Peyer's patch (tissue), 4 donors: ENCODE data around the gene OSBPL5.

Source experiments
- POLR2A ChIP-seq, 2 donors: fragments of 450-650 bp; IDR thresholded peaks; one replicate each; pipeline ENCODE4 v1.5.1; 2017; ENCODE audit warnings: antibody characterized with exemption in 2 of 2, mild to moderate bottlenecking in 2 of 2, moderate library complexity in 2 of 2
- TF ChIP-seq, protein P1 (sequence below), 6 experiments: fragments of 450-650 bp in 4 of 6; fragments of 200-600 bp in 2 of 6; sonication (generic) in 1 of 6; IDR thresholded peaks; one replicate each; pipeline ENCODE4 v1.5.1; 2017 to 2019; ENCODE audit warnings: antibody characterized with exemption in 6 of 6, mild to moderate bottlenecking in 3 of 6, moderate library complexity in 1 of 6

DNA sequence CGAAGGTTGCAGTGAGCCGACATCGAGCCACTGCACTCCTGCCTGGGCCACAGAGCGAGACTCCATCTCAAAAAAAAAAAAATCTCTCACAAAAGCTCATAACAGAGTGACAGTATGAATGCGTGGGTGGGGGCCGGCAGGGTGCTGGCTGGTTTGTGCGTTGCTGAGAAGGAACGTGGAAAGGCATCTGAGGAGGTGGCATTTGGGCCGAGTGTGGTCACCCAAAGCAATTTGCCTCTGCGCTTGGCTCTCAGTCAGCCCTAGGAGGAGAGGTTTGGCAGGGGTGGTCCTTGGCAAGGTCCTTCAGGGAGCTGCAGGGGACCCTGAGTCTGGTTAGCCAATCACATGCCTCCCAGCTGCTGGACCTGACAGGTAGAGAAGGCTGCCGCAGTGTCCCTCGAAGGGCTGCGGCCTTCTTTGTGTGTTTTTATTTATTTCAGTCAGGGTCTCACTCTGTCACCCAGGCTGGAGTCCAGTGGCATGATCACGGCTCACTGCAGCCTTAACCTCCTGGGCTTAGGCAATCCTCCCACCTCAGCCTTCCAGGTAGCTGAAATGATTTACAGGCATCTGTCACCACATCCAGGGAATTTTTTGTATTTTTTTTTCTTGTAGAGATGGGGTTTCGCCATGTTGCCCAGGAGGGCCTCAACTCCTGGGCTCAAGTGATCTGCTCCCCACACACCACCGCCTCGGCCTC is 23.5 kb upstream of the OSBPL5 start:
- TF ChIP-seq, protein P1, sequence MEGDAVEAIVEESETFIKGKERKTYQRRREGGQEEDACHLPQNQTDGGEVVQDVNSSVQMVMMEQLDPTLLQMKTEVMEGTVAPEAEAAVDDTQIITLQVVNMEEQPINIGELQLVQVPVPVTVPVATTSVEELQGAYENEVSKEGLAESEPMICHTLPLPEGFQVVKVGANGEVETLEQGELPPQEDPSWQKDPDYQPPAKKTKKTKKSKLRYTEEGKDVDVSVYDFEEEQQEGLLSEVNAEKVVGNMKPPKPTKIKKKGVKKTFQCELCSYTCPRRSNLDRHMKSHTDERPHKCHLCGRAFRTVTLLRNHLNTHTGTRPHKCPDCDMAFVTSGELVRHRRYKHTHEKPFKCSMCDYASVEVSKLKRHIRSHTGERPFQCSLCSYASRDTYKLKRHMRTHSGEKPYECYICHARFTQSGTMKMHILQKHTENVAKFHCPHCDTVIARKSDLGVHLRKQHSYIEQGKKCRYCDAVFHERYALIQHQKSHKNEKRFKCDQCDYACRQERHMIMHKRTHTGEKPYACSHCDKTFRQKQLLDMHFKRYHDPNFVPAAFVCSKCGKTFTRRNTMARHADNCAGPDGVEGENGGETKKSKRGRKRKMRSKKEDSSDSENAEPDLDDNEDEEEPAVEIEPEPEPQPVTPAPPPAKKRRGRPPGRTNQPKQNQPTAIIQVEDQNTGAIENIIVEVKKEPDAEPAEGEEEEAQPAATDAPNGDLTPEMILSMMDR (IDR thresholded peaks at IDR 0.05), result no peak
- TF ChIP-seq POLR2A (IDR thresholded peaks at IDR 0.05), result no peak
